GM19395 (cell line): ENCODE measurements around the gene IL2RG.

Source experiments
- ATAC-seq: cut with Tn5 transposase; IDR thresholded peaks from one replicate; pipeline ENCODE4 v1.9.1; 2021; ENCODE audit warnings: mild to moderate bottlenecking, moderate library complexity; ENCODE audit not compliant: unreplicated experiment

Gene IL2RG

GRCh38 chrX:71109051-71109450 is 2.3 kb downstream of the IL2RG start:
- ATAC-seq: no peak

GRCh38 chrX:71107762-71108360 is 3.5 kb downstream of the IL2RG start:
- no peak for ATAC-seq

- ATAC-seq: no peak
These were observed 4.1 kb downstream of the IL2RG start for GRCh38 chrX:71107245-71107644.

- ATAC-seq: no peak
These were observed 5.0 kb downstream of the IL2RG start, which contains the start of gene CXorf65 for GRCh38 chrX:71106427-71106826. Gene CXorf65, minus strand, starts transcription at chrX:71106740. Its CDS starts 184 bp downstream, at chrX:71106556.

- no peak for ATAC-seq
These were observed 5.7 kb downstream of the IL2RG start for GRCh38 chrX:71105628-71106027.

GRCh38 chrX:71103110-71103983 is 8.0 kb downstream of the IL2RG start:
- ATAC-seq: peak; percentile 53

GRCh38 chrX:71102292-71102691 is 9.1 kb downstream of the IL2RG start:
- ATAC-seq: no peak

- no peak for ATAC-seq
These were observed 10.5 kb downstream of the IL2RG start for GRCh38 chrX:71100581-71101505.

- no peak for ATAC-seq
These were observed 11.6 kb downstream of the IL2RG start for GRCh38 chrX:71099736-71100135.

GRCh38 chrX:71098951-71099506 is 12.3 kb downstream of the IL2RG start:
- ATAC-seq: no peak

- ATAC-seq: no peak
These were observed 13.1 kb downstream of the IL2RG start for GRCh38 chrX:71098302-71098701.

GRCh38 chrX:71096760-71097032 is 14.7 kb downstream of the IL2RG start:
- no peak for ATAC-seq

- ATAC-seq: no peak
These were observed 15.2 kb downstream of the IL2RG start for GRCh38 chrX:71095981-71096759.

- ATAC-seq: peak; percentile 87
These were observed 15.8 kb downstream of the IL2RG start, which contains the start of gene FOXO4 for GRCh38 chrX:71095555-71095980. Gene FOXO4, plus strand, starts transcription at chrX:71095851. Its CDS starts 678 bp downstream, at chrX:71096529.

GRCh38 chrX:71095033-71095432 is 16.3 kb downstream of the IL2RG start:
- no peak for ATAC-seq

- no peak for ATAC-seq
These were observed 20.1 kb downstream of the IL2RG start for GRCh38 chrX:71091263-71091662.

- no peak for ATAC-seq
These were observed 25.5 kb downstream of the IL2RG start for GRCh38 chrX:71085900-71086299.

GRCh38 chrX:71082822-71083221 is 28.6 kb downstream of the IL2RG start:
- ATAC-seq: no peak

- ATAC-seq: no peak
These were observed 29.2 kb downstream of the IL2RG start for GRCh38 chrX:71082124-71082647.
